ENCODE results near the gene RPS6KA4.

RPS6KA4 gene

GRCh38 chr11:64369440-64370421 is 10.8 kb downstream of the RPS6KA4 start:
- no peak for DNase-seq

- no peak for DNase-seq
These were observed 12.2 kb downstream of the RPS6KA4 start for GRCh38 chr11:64371201-64371600.

- DNase-seq = no peak
These were observed 13.1 kb downstream of the RPS6KA4 start for GRCh38 chr11:64372021-64372420.

- DNase-seq = peak; percentile 94
These were observed 14.0 kb downstream of the RPS6KA4 start for GRCh38 chr11:64372802-64373597.

GRCh38 chr11:64373598-64373974 is 14.6 kb downstream of the RPS6KA4 start:
- no peak for DNase-seq

- no peak for DNase-seq
These were observed 17.1 kb downstream of the RPS6KA4 start for GRCh38 chr11:64376071-64376470.

GRCh38 chr11:64378335-64378880 is 19.4 kb downstream of the RPS6KA4 start:
- DNase-seq = no peak

- DNase-seq = no peak
These were observed 20.2 kb downstream of the RPS6KA4 start for GRCh38 chr11:64379160-64379559.

GRCh38 chr11:64379817-64380709 is 21.1 kb downstream of the RPS6KA4 start:
- no peak for DNase-seq

- DNase-seq = no peak
These were observed 22.4 kb downstream of the RPS6KA4 start for GRCh38 chr11:64381350-64381749.

GRCh38 chr11:64382047-64382446 is 23.1 kb downstream of the RPS6KA4 start:
- no peak for DNase-seq

GRCh38 chr11:64382586-64382985 is 23.6 kb downstream of the RPS6KA4 start:
- DNase-seq = no peak

GRCh38 chr11:64383580-64383979 is 24.6 kb downstream of the RPS6KA4 start:
- no peak for DNase-seq

- DNase-seq = no peak
These were observed 25.2 kb downstream of the RPS6KA4 start for GRCh38 chr11:64384028-64384737.

GRCh38 chr11:64384981-64385944 is 26.3 kb downstream of the RPS6KA4 start:
- DNase-seq = no peak

GRCh38 chr11:64385945-64386704 is 27.2 kb downstream of the RPS6KA4 start:
- no peak for DNase-seq

- no peak for DNase-seq
These were observed 29.0 kb downstream of the RPS6KA4 start for GRCh38 chr11:64387916-64388315.

- no peak for DNase-seq
These were observed 29.9 kb downstream of the RPS6KA4 start for GRCh38 chr11:64388894-64389293.

- no peak for DNase-seq
These were observed 30.9 kb downstream of the RPS6KA4 start for GRCh38 chr11:64389851-64390250.

GRCh38 chr11:64390558-64390957 is 31.6 kb downstream of the RPS6KA4 start:
- DNase-seq = no peak

Data from NCI-H510A treated with DMSO at 0.1 percent for 48 hours (cell line).